IPS DF 6.9 (cell line): Measurements from ENCODE around the gene UVRAG.

Source experiments
- DNase-seq: peaks from one replicate; pipeline ENCODE4 v3.0.0-alpha.2; 2013; ENCODE audit warnings: low read depth, low spot score
- H3K27ac ChIP-seq: one replicate; pipeline ENCODE4 v1.5.1; 2013; ENCODE audit warnings: low read length, control low read depth
- H3K27me3 ChIP-seq: 2 replicates; pipeline ENCODE4 v1.6.1; 2013; ENCODE audit warnings: mild to moderate bottlenecking, low read length; ENCODE audit not compliant: control insufficient read depth, insufficient read depth
- H3K36me3 ChIP-seq: 2 replicates; pipeline ENCODE4 v1.6.1; 2013; ENCODE audit warnings: low read length; ENCODE audit not compliant: control insufficient read depth, insufficient read depth
- H3K4me1 ChIP-seq: 2 replicates; pipeline ENCODE4 v1.6.1; 2013; ENCODE audit warnings: low read length; ENCODE audit not compliant: control insufficient read depth, insufficient read depth
- H3K4me3 ChIP-seq: 2 replicates; pipeline ENCODE4 v1.5.1; 2013; ENCODE audit warnings: mild to moderate bottlenecking, low read length
- H3K9me3 ChIP-seq: 2 replicates; pipeline ENCODE4 v1.6.1; 2013; ENCODE audit warnings: low read length, inconsistent platforms; ENCODE audit not compliant: control insufficient read depth, insufficient read depth
- WGBS: extraction: QIAGEN DNeasy Blood & Tissue Kit; methylation state at CpG from one replicate; pipeline ENCODE4 v1.1.7; 2013; ENCODE audit warnings: mixed read lengths, missing lambda C conversion rate; ENCODE audit not compliant: insufficient read length, insufficient coverage; 5-methylcytosine and 5-hydroxymethylcytosine counted together

The UVRAG gene

GRCh38 chr11:76152086-76152681 lies 337.2 kb downstream of the UVRAG start:
- Histone ChIP-seq H3K27me3 (no peaks in the 10 kb centered on the region), H3K4me1 (peaks cover 3% of the 10 kb centered on the region; the same call in 1 of the 2 replicates), H3K9me3 (no peaks in the 10 kb centered on the region), H3K27ac (no peak overlapping the region), H3K4me3 (peak overlapping the region; percentile 35; the same call in 1 of the 2 replicates), H3K36me3 (no peaks in the 10 kb centered on the region)
- DNase-seq, result peak; percentile 82
- no CpG with 5 or more reads among the region's 30 CpGs for WGBS

GRCh38 chr11:76152741-76153570 lies 337.9 kb downstream of the UVRAG start:
- Histone ChIP-seq H3K9me3 (no peaks in the 10 kb centered on the region), H3K4me1 (peaks cover 3% of the 10 kb centered on the region; the same call in 1 of the 2 replicates), H3K27me3 (no peaks in the 10 kb centered on the region), H3K27ac (no peak overlapping the region), H3K36me3 (no peaks in the 10 kb centered on the region), H3K4me3 (no peak overlapping the region)
- WGBS, result no CpG with 5 or more reads among the region's 13 CpGs
- no peak for DNase-seq

- H3K4me1 ChIP-seq, result peaks cover 3% of the 10 kb centered on the region; the same call in 1 of the 2 replicates
- no peaks in the 10 kb centered on the region for H3K36me3 ChIP-seq
- no peaks in the 10 kb centered on the region for H3K27me3 ChIP-seq
- DNase-seq, result no peak
- H3K9me3 ChIP-seq, result no peaks in the 10 kb centered on the region
- H3K27ac ChIP-seq, result no peak overlapping the region
- WGBS, result no CpG with 5 or more reads among the region's 6 CpGs
- H3K4me3 ChIP-seq, result no peak overlapping the region
Observed at GRCh38 chr11:76153571-76153923, 338.5 kb downstream of the UVRAG start.

GRCh38 chr11:76155500-76156227 lies 340.7 kb downstream of the UVRAG start:
- Histone ChIP-seq H3K4me1 (peaks cover 3% of the 10 kb centered on the region; the same call in 1 of the 2 replicates), H3K9me3 (no peaks in the 10 kb centered on the region), H3K36me3 (no peaks in the 10 kb centered on the region), H3K4me3 (no peak overlapping the region), H3K27ac (no peak overlapping the region), H3K27me3 (no peaks in the 10 kb centered on the region)
- no peak for DNase-seq
- WGBS, result no CpG with 5 or more reads among the region's 11 CpGs

- DNase-seq, result no peak
- Histone ChIP-seq H3K36me3 (no peaks in the 10 kb centered on the region), H3K9me3 (no peaks in the 10 kb centered on the region), H3K27ac (no peak overlapping the region), H3K27me3 (no peaks in the 10 kb centered on the region), H3K4me1 (peaks cover 3% of the 10 kb centered on the region; the same call in 1 of the 2 replicates), H3K4me3 (no peak overlapping the region)
- no CpG with 5 or more reads among the region's 12 CpGs for WGBS
Observed at GRCh38 chr11:76156971-76157427, 342.0 kb downstream of the UVRAG start.

GRCh38 chr11:76157891-76158290 lies 342.9 kb downstream of the UVRAG start:
- Histone ChIP-seq H3K36me3 (no peaks in the 10 kb centered on the region), H3K4me1 (peaks cover 3% of the 10 kb centered on the region; the same call in 1 of the 2 replicates), H3K27ac (no peak overlapping the region), H3K9me3 (no peaks in the 10 kb centered on the region), H3K27me3 (no peaks in the 10 kb centered on the region), H3K4me3 (no peak overlapping the region)
- DNase-seq, result no peak
- no CpG with 5 or more reads among the region's 7 CpGs for WGBS

- WGBS, result no CpG with 5 or more reads among the region's 24 CpGs
Observed at GRCh38 chr11:76158394-76159302, 343.6 kb downstream of the UVRAG start.

GRCh38 chr11:76159303-76159937 lies 344.4 kb downstream of the UVRAG start:
- Histone ChIP-seq H3K9me3 (no peaks in the 10 kb centered on the region), H3K36me3 (no peaks in the 10 kb centered on the region), H3K4me3 (no peak overlapping the region), H3K4me1 (no peaks in the 10 kb centered on the region), H3K27me3 (no peaks in the 10 kb centered on the region), H3K27ac (no peak overlapping the region)
- DNase-seq, result no peak
- no CpG with 5 or more reads among the region's 14 CpGs for WGBS

More at GRCh38 chr11:76158394-76159302, 343.6 kb downstream of the UVRAG start:
- Histone ChIP-seq H3K4me3 (no peak overlapping the region), H3K9me3 (no peaks in the 10 kb centered on the region), H3K27me3 (no peaks in the 10 kb centered on the region), H3K4me1 (no peaks in the 10 kb centered on the region), H3K27ac (no peak overlapping the region), H3K36me3 (no peaks in the 10 kb centered on the region)
- DNase-seq, result no peak

GRCh38 chr11:76159983-76160661 lies 345.1 kb downstream of the UVRAG start:
- no peaks in the 10 kb centered on the region for H3K9me3 ChIP-seq
- no peaks in the 10 kb centered on the region for H3K36me3 ChIP-seq
- H3K4me3 ChIP-seq, result no peak overlapping the region
- no peak overlapping the region for H3K27ac ChIP-seq
- no CpG with 5 or more reads among the region's 14 CpGs for WGBS
- no peaks in the 10 kb centered on the region for H3K4me1 ChIP-seq
- no peak for DNase-seq
- no peaks in the 10 kb centered on the region for H3K27me3 ChIP-seq
